HEK293 (cell line): ENCODE data around the gene NTRK3.

ENCODE experiments used
- CTCF ChIA-PET: fragments of 350-600 bp; formaldehyde crosslinking; extraction: SDS; loops from one replicate; lab custom pipeline; 2021; ENCODE audit warnings: antibody characterized with exemption; lab: Yijun Ruan, JAX
- POLR2A ChIA-PET: fragments of 300-600 bp; formaldehyde crosslinking; extraction: SDS; loops from one replicate; lab custom pipeline; 2020; ENCODE audit warnings: antibody characterized with exemption, inconsistent platforms; lab: Yijun Ruan, JAX
- H3K27ac ChIP-seq: fragments of 200-500 bp; sonication (Bioruptor generic); 2 replicates; pipeline ENCODE4 v1.5.1; 2014; ENCODE audit warnings: low read depth, low read length, control low read depth, inconsistent platforms; ENCODE audit errors: extremely low read depth
- H3K36me3 ChIP-seq, 2 experiments: fragments of 200-500 bp in 1 of 2; sonication (Bioruptor generic) in 1 of 2; 1 replicate in 1 of 2; 2 replicates in 1 of 2; pipeline ENCODE4 v1.5.1; 2014 to 2017; ENCODE audit warnings: inconsistent platforms in 2 of 2, low read length in 2 of 2; ENCODE audit not compliant: control insufficient read depth in 2 of 2, insufficient read depth in 1 of 2
- H3K4me1 ChIP-seq: fragments of 200-500 bp; sonication (Bioruptor generic); 2 replicates; pipeline ENCODE4 v1.5.1; 2014; ENCODE audit warnings: mild to moderate bottlenecking, low read length, inconsistent platforms; ENCODE audit not compliant: control insufficient read depth, insufficient read depth
- H3K4me3 ChIP-seq: 2 replicates; pipeline ENCODE4 v1.5.1; 2011; ENCODE audit warnings: low read depth, mild to moderate bottlenecking, control low read depth, low read length, moderate library complexity
- H3K9me3 ChIP-seq: fragments of 200-500 bp; sonication (Bioruptor generic); 2 replicates; pipeline ENCODE4 v1.5.1; 2014; ENCODE audit warnings: low read depth, low read length, inconsistent platforms; ENCODE audit not compliant: control insufficient read depth, insufficient read depth
- AEBP2 ChIP-seq: fragments of 450-650 bp; formaldehyde crosslinking; IDR thresholded peaks from 2 replicates; pipeline ENCODE4 v1.5.1; 2016; ENCODE audit warnings: missing biosample characterization, missing genetic modification characterization, borderline replicate concordance
- BCL6B ChIP-seq: fragments of 450-650 bp; formaldehyde crosslinking; IDR thresholded peaks from 2 replicates; pipeline ENCODE4 v1.5.1; 2017; ENCODE audit warnings: missing biosample characterization, missing genetic modification characterization
- GLIS1 ChIP-seq: fragments of 450-650 bp; formaldehyde crosslinking; IDR thresholded peaks from 2 replicates; pipeline ENCODE4 v1.5.1; 2016; ENCODE audit warnings: missing biosample characterization, missing genetic modification characterization
- HIC1 ChIP-seq: fragments of 450-650 bp; formaldehyde crosslinking; IDR thresholded peaks from 2 replicates; pipeline ENCODE4 v1.5.1; 2016; ENCODE audit warnings: missing biosample characterization, missing genetic modification characterization
- KLF7 ChIP-seq: fragments of 450-650 bp; formaldehyde crosslinking; IDR thresholded peaks from 2 replicates; pipeline ENCODE4 v1.5.1; 2016; ENCODE audit warnings: missing biosample characterization, missing genetic modification characterization, borderline replicate concordance
- OVOL3 ChIP-seq: fragments of 450-650 bp; formaldehyde crosslinking; IDR thresholded peaks from 2 replicates; pipeline ENCODE4 v1.5.1; 2016; ENCODE audit warnings: missing biosample characterization, missing genetic modification characterization
- SALL2 ChIP-seq: fragments of 450-650 bp; formaldehyde crosslinking; IDR thresholded peaks from 2 replicates; pipeline ENCODE4 v1.5.0; 2017; ENCODE audit warnings: missing biosample characterization, mild to moderate bottlenecking, missing genetic modification characterization, borderline replicate concordance
- SP2 ChIP-seq: fragments of 450-650 bp; formaldehyde crosslinking; IDR thresholded peaks from 2 replicates; pipeline ENCODE4 v1.5.1; 2016; ENCODE audit warnings: missing biosample characterization, missing genetic modification characterization
- WT1 ChIP-seq: fragments of 450-650 bp; formaldehyde crosslinking; IDR thresholded peaks from 2 replicates; pipeline ENCODE4 v1.5.1; 2016; ENCODE audit warnings: missing biosample characterization, missing genetic modification characterization
- ZFP41 ChIP-seq: fragments of 450-650 bp; formaldehyde crosslinking; IDR thresholded peaks from 2 replicates; pipeline ENCODE4 v1.5.1; 2016; ENCODE audit warnings: missing biosample characterization, missing genetic modification characterization, borderline replicate concordance
- ZIC2 ChIP-seq: fragments of 450-650 bp; formaldehyde crosslinking; IDR thresholded peaks from 2 replicates; pipeline ENCODE4 v1.5.1; 2016; ENCODE audit warnings: missing biosample characterization, missing genetic modification characterization
- ZNF174 ChIP-seq: fragments of 450-650 bp; formaldehyde crosslinking; IDR thresholded peaks from 2 replicates; pipeline ENCODE4 v1.5.0; 2017; ENCODE audit warnings: missing biosample characterization, mild to moderate bottlenecking, missing genetic modification characterization
- ZNF175 ChIP-seq: fragments of 450-650 bp; formaldehyde crosslinking; IDR thresholded peaks from 2 replicates; pipeline ENCODE4 v1.5.1; 2016; ENCODE audit warnings: missing biosample characterization, missing genetic modification characterization
- ZNF184 ChIP-seq: fragments of 450-650 bp; IDR thresholded peaks from 2 replicates; pipeline ENCODE4 v1.5.1; 2018; ENCODE audit warnings: missing biosample characterization, mild to moderate bottlenecking, missing genetic modification characterization
- ZNF19 ChIP-seq: fragments of 450-650 bp; formaldehyde crosslinking; IDR thresholded peaks from 2 replicates; pipeline ENCODE4; 2016; ENCODE audit warnings: missing biosample characterization, missing genetic modification characterization, low read depth
- ZNF302 ChIP-seq: fragments of 450-650 bp; formaldehyde crosslinking; IDR thresholded peaks from 2 replicates; pipeline ENCODE4 v1.5.1; 2016; ENCODE audit warnings: missing biosample characterization, missing genetic modification characterization, low read depth
- ZNF488 ChIP-seq: fragments of 450-650 bp; formaldehyde crosslinking; IDR thresholded peaks from 2 replicates; pipeline ENCODE4 v1.5.1; 2016; ENCODE audit warnings: missing biosample characterization, missing genetic modification characterization
- ZNF510 ChIP-seq: fragments of 450-650 bp; formaldehyde crosslinking; IDR thresholded peaks from 2 replicates; pipeline ENCODE4 v1.5.1; 2018; ENCODE audit warnings: mild to moderate bottlenecking, missing genetic modification characterization, missing biosample characterization; ENCODE audit not compliant: insufficient replicate concordance
- ZNF560 ChIP-seq: fragments of 450-650 bp; formaldehyde crosslinking; IDR thresholded peaks from 2 replicates; pipeline ENCODE4 v1.5.1; 2017; ENCODE audit warnings: missing biosample characterization, missing genetic modification characterization, borderline replicate concordance
- ZNF610 ChIP-seq: fragments of 450-650 bp; formaldehyde crosslinking; IDR thresholded peaks from 2 replicates; pipeline ENCODE4 v1.5.1; 2016; ENCODE audit warnings: missing biosample characterization, missing genetic modification characterization, borderline replicate concordance
- ZNF629 ChIP-seq: fragments of 450-650 bp; formaldehyde crosslinking; IDR thresholded peaks from 2 replicates; pipeline ENCODE4 v1.5.1; 2017; ENCODE audit warnings: missing biosample characterization, missing genetic modification characterization
- ZNF660 ChIP-seq: fragments of 450-650 bp; IDR thresholded peaks from 2 replicates; pipeline ENCODE4 v1.5.1; 2018; ENCODE audit warnings: missing biosample characterization, mild to moderate bottlenecking, missing genetic modification characterization
- ZSCAN30 ChIP-seq: fragments of 450-650 bp; IDR thresholded peaks from 2 replicates; pipeline ENCODE4 v1.5.1; 2018; ENCODE audit warnings: missing biosample characterization, mild to moderate bottlenecking, missing genetic modification characterization, moderate library complexity

The NTRK3 gene

GRCh38 chr15:88185584-88185983 is 71.0 kb downstream of the NTRK3 start:
- no peak for TF ChIP-seq OVOL3 (tag by site-specific recombination)
- TF ChIP-seq BCL6B (tag by site-specific recombination) = no peak
- no peak for TF ChIP-seq ZSCAN30
- TF ChIP-seq SP2 = no peak
- TF ChIP-seq HIC1 = no peak
- no peak for TF ChIP-seq GLIS1 (tag by site-specific recombination)
- no peak for TF ChIP-seq ZNF174 (tag by site-specific recombination)
- no peak for TF ChIP-seq ZNF302
- TF ChIP-seq AEBP2 = no peak
- no peak for TF ChIP-seq SALL2
- TF ChIP-seq WT1 (tag by site-specific recombination) = no peak
- TF ChIP-seq ZNF19 (tag by site-specific recombination) = no peak
- no peak for TF ChIP-seq ZNF184 (tag by site-specific recombination)
- TF ChIP-seq ZIC2 (tag by site-specific recombination) = no peak
- H3K4me3 ChIP-seq = no peak overlapping the region
- H3K4me1 ChIP-seq = no peaks in the 10 kb centered on the region
- H3K9me3 ChIP-seq = no peaks in the 10 kb centered on the region
- H3K36me3 ChIP-seq = no peaks in the 10 kb centered on the region
- H3K27ac ChIP-seq = no peak overlapping the region
- CTCF ChIA-PET = interaction anchor here (1.4 kb wide), 1 partner anchor 12 kb away, joined by 4 read pairs; no protein-coding TSS in a partner anchor
- POLR2A ChIA-PET = no interaction called here

- H3K4me1 ChIP-seq = no peaks in the 10 kb centered on the region
- CTCF ChIA-PET = no interaction called here
- H3K27ac ChIP-seq = no peak overlapping the region
- H3K4me3 ChIP-seq = no peak overlapping the region
- POLR2A ChIA-PET = no interaction called here
- H3K36me3 ChIP-seq = no peaks in the 10 kb centered on the region
- no peaks in the 10 kb centered on the region for H3K9me3 ChIP-seq
- TF ChIP-seq ZNF560 (tag by site-specific recombination) (no peak), ZNF610 (tag by site-specific recombination) (no peak), ZNF510 (tag by site-specific recombination) (no peak), ZNF175 (tag by site-specific recombination) (no peak), ZNF488 (tag by site-specific recombination) (no peak), KLF7 (tag by site-specific recombination) (no peak), ZNF660 (no peak), AEBP2 (no peak), ZNF629 (no peak), ZFP41 (tag by site-specific recombination) (no peak)
- TF ChIP-seq, all 188 proteins: peak for 0
Measured at GRCh38 chr15:88181613-88182012, 74.9 kb downstream of the NTRK3 start.
